HG03095 (cell line): ENCODE data around the gene GSDME.

ENCODE experiments used
- ATAC-seq: cut with Tn5 transposase; IDR thresholded peaks from one replicate; pipeline ENCODE4 v1.9.1; 2021; ENCODE audit warnings: moderate library complexity; ENCODE audit not compliant: unreplicated experiment

GSDME gene

DNA sequence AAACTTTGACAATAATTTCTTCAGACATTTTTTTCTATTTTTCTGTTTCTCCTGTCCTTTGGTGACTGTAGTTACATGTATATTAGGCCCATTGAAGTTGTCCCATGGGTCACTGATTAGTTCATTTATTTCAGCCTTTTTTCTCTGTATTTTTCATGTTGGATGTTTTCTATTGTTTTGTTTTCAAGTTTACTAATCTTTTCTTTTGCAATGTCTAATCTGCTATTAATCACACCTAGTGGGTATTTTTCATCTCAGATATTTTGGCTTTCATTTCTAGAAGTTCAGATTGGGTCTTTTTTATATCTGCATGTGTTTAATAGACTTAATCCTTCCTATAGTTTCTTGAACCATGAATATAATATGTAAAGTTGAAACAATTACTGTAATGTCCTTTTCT, 99.3 kb downstream of the GSDME start:
- ATAC-seq: no peak

DNA sequence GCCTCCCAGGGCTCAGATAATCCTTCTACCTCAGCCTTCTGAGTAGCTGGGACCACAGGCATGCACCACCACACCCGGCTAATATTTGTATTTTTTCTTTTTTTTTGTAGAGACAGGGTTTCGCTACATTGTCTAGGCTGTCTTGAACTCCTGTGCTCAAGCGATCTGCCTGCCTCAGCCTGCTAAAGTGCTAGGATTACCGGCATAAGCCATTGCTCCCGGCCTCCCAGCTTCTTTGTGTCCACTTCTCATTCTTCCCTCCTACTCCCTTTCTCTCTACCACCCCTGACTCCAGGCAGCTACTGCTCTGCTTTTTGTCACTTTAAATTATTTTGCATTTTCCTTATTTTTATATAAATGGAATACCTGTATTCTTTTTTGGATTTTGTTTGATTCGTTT, 100.7 kb downstream of the GSDME start:
- no peak for ATAC-seq

GRCh38 chr7:24654305-24654704, 103.0 kb downstream of the GSDME start:
- ATAC-seq: no peak

GRCh38 chr7:24653316-24654085, 103.8 kb downstream of the GSDME start:
- no peak for ATAC-seq

- ATAC-seq: no peak
These were observed 104.9 kb downstream of the GSDME start for GRCh38 chr7:24652251-24652939.
